HG03439 (cell line): Measurements from ENCODE around the gene FRS3.

ENCODE experiments used
- ATAC-seq: cut with Tn5 transposase; IDR thresholded peaks from one replicate; pipeline ENCODE4 v1.9.1; 2021; ENCODE audit warnings: mild to moderate bottlenecking, moderate library complexity; ENCODE audit not compliant: unreplicated experiment

The FRS3 gene

DNA sequence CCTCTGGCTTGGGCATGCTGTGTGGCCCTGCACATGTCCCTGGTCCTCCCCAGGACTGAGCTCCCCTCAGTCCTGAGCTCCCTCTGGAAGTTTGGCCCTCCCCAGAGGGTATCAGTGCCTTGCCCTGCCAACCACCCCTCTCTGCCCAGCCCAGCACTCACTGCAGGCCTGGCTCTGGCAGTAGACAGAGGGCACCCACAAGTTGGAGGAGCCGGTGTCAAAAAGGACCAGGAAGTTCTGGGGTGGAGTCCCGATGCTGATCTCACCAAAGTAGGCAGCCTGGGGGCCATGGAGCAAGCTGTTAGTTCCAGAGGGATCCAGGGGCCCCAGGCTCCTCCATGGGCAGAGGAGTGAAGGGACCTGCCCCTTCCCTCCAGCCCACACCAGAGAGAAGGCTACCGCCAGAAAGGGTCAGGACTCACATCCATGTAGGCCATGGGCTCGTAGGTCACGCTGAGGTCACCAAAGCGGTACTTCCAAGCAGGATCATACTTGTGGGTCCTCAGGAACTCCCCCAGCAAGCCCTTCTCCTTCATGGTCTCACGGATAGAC, 35.4 kb downstream of the FRS3 start:
- no peak for ATAC-seq

DNA sequence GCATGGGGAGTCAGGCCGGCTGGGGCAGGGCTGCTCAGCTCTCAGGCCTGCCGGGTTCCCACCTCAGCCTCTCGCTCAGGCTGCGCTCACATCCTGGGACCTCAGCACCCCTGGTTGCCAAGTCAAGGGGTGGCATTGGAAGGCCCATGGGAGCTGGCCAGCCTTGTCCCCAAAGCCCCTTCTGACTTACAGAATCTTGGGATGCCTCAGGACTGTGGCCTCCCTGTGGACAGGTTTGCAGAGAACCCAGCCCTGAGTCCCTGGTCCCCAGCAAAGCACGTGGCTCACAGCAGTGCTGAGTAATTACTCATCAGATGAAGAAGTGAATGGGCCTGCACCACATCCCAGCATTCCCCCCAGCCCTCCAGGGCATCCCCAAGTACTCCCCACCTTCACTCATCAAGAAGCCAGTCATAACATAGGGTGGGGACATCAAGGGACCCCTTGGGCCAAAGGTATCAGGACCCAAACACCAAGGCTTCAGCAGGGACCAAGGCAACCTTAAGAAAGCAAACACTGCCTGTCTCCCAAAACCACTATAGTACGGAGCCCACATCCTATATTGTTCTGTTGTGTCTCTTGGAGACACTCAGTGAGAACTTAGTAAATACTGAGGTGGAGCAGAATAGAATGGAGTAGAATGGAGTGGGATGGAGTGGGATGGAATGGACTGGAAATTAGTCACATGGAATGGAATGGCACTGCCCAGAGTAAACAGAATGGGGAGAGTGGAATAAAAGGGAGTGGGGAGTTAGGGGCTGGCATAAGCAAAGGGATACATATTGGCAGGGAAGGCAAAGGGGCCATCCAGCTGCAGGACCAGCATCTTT, 36.1 kb downstream of the FRS3 start:
- ATAC-seq = no peak

- ATAC-seq = no peak
These were observed 37.8 kb downstream of the FRS3 start for GRCh38 chr6:41741625-41742490.

- ATAC-seq = no peak
These were observed 39.1 kb downstream of the FRS3 start for GRCh38 chr6:41740366-41741162.

DNA sequence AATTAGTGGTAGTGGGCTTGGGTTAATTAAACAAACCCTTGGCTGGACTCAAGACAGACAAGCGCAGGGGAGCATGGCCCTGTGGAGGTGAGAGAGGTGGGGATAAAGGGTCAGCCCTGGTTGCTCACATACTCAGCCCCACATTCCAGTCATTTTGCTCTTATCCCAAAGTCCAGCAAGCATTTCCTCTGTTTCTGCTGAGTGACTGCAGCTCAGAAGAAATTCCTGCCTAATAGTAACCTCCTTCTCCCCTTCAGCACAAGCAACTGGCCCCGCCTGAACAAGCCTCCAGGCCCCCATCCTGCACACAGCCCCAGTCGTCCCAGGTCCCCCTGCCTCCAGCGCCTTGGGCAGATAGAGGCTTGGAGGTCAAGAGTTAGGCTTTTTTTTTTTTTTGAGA, 40.7 kb downstream of the FRS3 start:
- no peak for ATAC-seq

GRCh38 chr6:41737591-41738130, 42.0 kb downstream of the FRS3 start:
- ATAC-seq = no peak

GRCh38 chr6:41736800-41737555, 42.7 kb downstream of the FRS3 start:
- no peak for ATAC-seq

GRCh38 chr6:41736186-41736733, 43.4 kb downstream of the FRS3 start:
- ATAC-seq = no peak

GRCh38 chr6:41735427-41736185, 44.1 kb downstream of the FRS3 start, which contains the start of gene TFEB:
TSS of gene TFEB (minus strand) at chr6:41735608. CDS start at chr6:41691213, 44,395 bp downstream.
- peak; percentile 54 for ATAC-seq

GRCh38 chr6:41734666-41735426, 44.9 kb downstream of the FRS3 start:
- ATAC-seq = peak; percentile 16

DNA sequence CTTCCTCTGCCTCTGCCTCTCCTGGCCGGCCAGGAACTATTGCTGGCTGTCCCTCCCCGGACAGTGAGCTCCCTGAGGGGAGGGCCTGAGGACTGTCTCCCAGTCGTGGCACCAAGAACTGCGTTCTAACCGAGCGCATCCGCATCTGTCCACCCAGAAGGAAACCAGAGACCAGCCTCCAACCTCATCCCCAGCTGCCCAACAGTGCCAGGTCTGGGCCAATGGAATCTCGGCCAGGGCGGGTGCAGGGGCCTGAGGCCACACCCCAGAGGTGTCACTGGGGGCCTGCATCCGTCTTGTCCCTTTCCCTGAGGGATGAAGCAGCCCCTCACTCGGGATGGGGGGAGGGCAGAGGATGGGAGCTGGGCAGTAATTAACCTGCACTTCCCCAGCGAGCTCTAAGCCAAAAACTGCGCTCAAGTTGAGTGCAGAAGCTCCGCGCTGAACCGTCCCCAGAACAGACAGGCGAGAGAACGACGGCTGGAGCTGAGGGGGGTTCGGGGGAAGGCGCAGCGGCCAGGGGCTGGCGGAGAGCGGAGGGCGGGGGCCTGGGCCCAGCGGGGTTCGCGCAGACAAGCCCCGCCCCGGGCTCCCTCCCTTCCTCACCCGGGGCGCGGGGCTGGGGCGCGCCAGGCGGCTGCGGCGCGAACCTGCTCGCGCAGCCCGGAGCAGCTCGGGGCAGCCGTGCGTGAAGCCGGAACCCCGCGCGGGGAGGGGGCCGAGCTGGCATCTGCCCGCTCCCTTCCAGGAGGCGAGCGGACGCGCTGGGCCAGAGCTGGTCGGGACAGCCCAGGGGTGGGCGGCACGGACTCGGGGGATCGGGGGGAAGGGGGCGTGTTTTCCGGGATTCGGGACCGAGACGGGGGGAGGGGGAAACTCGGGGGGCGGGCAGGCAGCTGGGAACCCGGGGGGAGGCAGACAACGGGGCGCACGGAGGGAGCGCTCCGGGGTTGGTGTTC, 45.7 kb downstream of the FRS3 start:
- peak; percentile 42 for ATAC-seq

DNA sequence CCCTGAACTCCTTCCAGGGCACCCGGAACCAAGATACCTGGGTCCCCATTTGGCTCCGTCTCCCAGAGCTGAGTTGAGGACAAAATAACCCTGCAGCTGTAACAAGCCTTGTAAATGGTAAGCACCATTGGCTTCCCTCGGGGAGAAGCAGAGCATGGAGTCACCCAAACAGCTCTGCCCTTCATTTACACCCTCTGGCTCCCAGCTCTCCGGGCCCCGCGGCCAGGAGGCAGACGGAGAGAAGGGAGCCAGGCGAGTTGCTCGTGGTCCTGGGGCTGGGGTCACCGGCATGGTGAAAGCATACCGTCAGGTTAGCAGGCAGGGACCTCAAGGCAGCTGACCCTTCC, 46.4 kb downstream of the FRS3 start:
- no peak for ATAC-seq

- ATAC-seq = peak; percentile 29
These were observed 46.9 kb downstream of the FRS3 start for GRCh38 chr6:41732591-41733359.

DNA sequence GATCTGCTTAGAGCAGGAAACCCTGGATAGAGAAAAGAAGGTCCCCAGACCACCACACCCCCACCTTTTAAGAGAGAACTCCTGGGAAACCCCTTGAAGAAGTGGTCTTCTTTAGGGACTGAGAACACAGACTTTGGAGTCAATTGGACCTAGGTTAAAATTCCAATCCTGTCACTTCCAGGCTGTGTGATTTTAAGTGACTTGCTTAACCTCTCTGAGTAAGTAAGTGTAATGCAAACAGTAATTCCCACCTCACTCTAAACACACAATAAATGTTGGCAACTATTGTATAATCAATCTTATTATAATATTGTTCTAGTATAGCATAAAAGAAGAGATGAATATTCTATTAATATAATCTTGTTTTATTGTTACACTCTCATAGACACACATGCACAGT, 47.6 kb downstream of the FRS3 start:
- ATAC-seq = no peak

GRCh38 chr6:41731561-41732086, 48.1 kb downstream of the FRS3 start:
- ATAC-seq = no peak
